HL-60 (cell line): ENCODE data around the gene GALNS.

ENCODE experiments used
- GABPA ChIP-seq: IDR thresholded peaks from 2 replicates; pipeline ENCODE4 v1.6.1; 2012; ENCODE audit warnings: low read depth
- POLR2AphosphoS5 ChIP-seq: IDR thresholded peaks from 2 replicates; pipeline ENCODE4 v1.6.1; 2012; ENCODE audit warnings: low read depth
- SPI1 ChIP-seq: IDR thresholded peaks from 2 replicates; pipeline ENCODE4 v1.6.1; 2012; ENCODE audit warnings: low read depth, mild to moderate bottlenecking, borderline replicate concordance
- TF ChIP-seq, protein P1 (sequence below): IDR thresholded peaks from one replicate; pipeline ENCODE4 v1.5.1; 2011; ENCODE audit warnings: low read length, control low read depth, inconsistent platforms; ENCODE audit not compliant: insufficient read depth
- TF ChIP-seq, protein P2 (sequence below): IDR thresholded peaks from 2 replicates; pipeline ENCODE4 v1.6.1; 2012; ENCODE audit warnings: low read depth; ENCODE audit not compliant: insufficient replicate concordance

DNA sequence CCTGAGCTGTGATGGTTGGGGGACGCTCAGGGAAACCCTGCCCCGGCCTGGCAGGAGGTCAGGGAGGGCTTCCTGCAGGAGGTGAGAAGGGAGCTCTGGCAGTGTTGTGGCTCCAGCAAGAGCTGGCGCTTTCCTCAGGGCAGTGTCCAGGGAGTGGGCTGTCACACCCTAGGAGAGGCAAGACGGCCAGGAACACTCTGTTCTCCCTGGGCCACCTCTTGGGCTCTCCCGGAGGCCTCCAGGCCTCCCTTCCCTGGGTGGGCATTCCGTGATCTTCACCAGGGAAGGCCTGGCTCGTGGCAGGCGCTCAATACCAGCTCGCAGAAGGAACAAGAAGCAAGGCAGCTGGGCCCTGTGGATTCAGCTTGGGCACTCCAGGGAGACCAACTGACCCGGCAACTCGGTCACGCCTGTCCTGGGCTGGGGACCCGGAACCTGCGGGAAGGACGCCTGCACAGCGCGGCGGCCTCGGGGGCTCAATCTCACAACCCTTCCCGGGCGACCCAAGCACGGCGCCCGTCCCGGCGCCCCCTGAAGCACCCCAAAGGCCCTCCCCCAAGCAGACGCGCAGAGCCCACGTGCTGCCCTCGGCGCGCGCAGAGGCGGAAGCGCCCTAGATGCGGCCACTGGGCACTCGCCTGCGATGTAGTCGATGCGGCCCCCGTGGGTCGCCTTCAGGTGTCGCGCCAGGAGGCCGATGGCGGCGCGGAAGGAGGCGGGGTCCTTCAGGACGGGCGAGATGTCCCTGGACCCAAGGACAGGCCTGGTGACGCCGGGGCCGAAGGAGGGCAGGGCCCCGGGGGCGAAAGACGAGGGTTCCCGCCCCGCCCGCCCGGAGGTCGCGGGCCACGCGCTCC, 45.6 kb downstream of the GALNS start:
- TF ChIP-seq, protein P1, sequence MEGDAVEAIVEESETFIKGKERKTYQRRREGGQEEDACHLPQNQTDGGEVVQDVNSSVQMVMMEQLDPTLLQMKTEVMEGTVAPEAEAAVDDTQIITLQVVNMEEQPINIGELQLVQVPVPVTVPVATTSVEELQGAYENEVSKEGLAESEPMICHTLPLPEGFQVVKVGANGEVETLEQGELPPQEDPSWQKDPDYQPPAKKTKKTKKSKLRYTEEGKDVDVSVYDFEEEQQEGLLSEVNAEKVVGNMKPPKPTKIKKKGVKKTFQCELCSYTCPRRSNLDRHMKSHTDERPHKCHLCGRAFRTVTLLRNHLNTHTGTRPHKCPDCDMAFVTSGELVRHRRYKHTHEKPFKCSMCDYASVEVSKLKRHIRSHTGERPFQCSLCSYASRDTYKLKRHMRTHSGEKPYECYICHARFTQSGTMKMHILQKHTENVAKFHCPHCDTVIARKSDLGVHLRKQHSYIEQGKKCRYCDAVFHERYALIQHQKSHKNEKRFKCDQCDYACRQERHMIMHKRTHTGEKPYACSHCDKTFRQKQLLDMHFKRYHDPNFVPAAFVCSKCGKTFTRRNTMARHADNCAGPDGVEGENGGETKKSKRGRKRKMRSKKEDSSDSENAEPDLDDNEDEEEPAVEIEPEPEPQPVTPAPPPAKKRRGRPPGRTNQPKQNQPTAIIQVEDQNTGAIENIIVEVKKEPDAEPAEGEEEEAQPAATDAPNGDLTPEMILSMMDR: no peak
- TF ChIP-seq POLR2AphosphoS5 (no peak; the same call in 1 of the 2 replicates), SPI1 (no peak), GABPA (no peak)
- TF ChIP-seq, protein P2, sequence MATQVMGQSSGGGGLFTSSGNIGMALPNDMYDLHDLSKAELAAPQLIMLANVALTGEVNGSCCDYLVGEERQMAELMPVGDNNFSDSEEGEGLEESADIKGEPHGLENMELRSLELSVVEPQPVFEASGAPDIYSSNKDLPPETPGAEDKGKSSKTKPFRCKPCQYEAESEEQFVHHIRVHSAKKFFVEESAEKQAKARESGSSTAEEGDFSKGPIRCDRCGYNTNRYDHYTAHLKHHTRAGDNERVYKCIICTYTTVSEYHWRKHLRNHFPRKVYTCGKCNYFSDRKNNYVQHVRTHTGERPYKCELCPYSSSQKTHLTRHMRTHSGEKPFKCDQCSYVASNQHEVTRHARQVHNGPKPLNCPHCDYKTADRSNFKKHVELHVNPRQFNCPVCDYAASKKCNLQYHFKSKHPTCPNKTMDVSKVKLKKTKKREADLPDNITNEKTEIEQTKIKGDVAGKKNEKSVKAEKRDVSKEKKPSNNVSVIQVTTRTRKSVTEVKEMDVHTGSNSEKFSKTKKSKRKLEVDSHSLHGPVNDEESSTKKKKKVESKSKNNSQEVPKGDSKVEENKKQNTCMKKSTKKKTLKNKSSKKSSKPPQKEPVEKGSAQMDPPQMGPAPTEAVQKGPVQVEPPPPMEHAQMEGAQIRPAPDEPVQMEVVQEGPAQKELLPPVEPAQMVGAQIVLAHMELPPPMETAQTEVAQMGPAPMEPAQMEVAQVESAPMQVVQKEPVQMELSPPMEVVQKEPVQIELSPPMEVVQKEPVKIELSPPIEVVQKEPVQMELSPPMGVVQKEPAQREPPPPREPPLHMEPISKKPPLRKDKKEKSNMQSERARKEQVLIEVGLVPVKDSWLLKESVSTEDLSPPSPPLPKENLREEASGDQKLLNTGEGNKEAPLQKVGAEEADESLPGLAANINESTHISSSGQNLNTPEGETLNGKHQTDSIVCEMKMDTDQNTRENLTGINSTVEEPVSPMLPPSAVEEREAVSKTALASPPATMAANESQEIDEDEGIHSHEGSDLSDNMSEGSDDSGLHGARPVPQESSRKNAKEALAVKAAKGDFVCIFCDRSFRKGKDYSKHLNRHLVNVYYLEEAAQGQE: no peak
